Fibroblast of mammary gland (primary cell): ENCODE results near the gene RNF13.

ENCODE experiments used
- DNase-seq: peaks from one replicate; pipeline ENCODE4 v3.0.0-alpha.2; 2010; ENCODE audit warnings: low read depth
- H3K4me3 ChIP-seq: 2 replicates; pipeline ENCODE4 v1.5.1; 2011; ENCODE audit warnings: low read depth, mild to moderate bottlenecking, low read length, moderate library complexity; ENCODE audit not compliant: control insufficient read depth
- CTCF ChIP-seq: conservative IDR thresholded peaks from 2 replicates; pipeline ENCODE4 v1.5.1; 2011; ENCODE audit warnings: low read depth, low read length, inconsistent platforms; ENCODE audit not compliant: control insufficient read depth, insufficient read depth

RNF13 gene

DNA sequence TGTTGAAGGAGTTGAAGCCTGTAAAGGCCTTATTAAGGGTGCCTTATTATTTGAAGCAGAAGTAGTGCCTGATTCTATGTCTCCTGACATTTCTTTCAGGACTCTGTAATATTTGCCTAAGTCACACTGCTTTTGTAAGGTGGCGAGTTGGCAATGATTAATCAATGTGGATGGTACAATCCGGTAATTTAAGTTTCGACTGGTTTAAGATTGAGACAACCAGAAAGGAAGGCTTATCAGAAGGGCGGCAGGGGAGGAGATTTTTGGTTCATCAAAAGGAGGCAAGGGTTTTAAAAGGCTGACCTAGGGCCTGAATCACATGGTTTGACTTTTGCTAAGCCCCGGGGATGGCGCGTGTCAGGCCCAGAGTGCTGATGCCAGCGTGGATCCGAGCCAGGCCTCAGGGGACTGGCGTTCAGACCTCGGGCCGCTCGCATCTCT lies 830 bp upstream of the RNF13 start:
- no peak for TF ChIP-seq CTCF
- no peak for DNase-seq

GRCh38 chr3:149813367-149814281 lies 609 bp downstream of the RNF13 start:
- DNase-seq: peak; percentile 38
- peak overlapping the region; percentile 85 for H3K4me3 ChIP-seq
- no peak for TF ChIP-seq CTCF

More for the DNA sequence above, 830 bp upstream of the RNF13 start:
- H3K4me3 ChIP-seq: peak overlapping the region; percentile 85

GRCh38 chr3:149815321-149815720 lies 2.3 kb downstream of the RNF13 start:
- no peak overlapping the region for H3K4me3 ChIP-seq
- no peak for TF ChIP-seq CTCF
- DNase-seq: no peak

GRCh38 chr3:149815728-149816127 lies 2.7 kb downstream of the RNF13 start:
- no peak overlapping the region for H3K4me3 ChIP-seq
- TF ChIP-seq CTCF: no peak
- DNase-seq: no peak

GRCh38 chr3:149816311-149816710 lies 3.3 kb downstream of the RNF13 start:
- peak; percentile 14 for DNase-seq
- TF ChIP-seq CTCF: no peak
- no peak overlapping the region for H3K4me3 ChIP-seq

DNA sequence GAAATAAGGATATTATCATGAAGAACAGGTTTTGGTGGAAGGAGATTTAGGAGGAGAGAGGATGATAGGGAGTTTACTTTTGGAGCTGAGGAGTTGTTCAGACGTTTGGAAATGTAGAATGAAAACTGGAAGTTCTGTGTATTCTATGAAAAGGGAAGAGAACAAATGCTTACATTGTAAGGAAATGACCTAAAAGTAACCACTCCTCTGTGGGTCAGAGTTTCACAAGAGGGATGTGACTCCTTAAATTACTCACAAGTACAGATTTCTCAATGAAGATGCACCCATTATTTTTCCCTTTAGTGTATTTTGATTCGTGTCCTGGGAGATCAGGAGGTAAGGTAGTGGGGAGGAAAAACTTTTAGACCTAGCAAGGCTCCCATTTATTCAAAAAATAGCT lies 4.0 kb downstream of the RNF13 start:
- TF ChIP-seq CTCF: no peak
- DNase-seq: peak; percentile 91
- no peak overlapping the region for H3K4me3 ChIP-seq
